Skeletal muscle satellite cell (primary cell): ENCODE results near the gene UROS. TPM values are rescaled to one million over a fixed set of nuclear protein-coding genes. Genes with fewer than 3 reads are reported as not detected.

Experiments
- H3K27me3 ChIP-seq: 2 replicates; pipeline ENCODE4 v1.7.0; 2013; ENCODE audit warnings: low read length; ENCODE audit not compliant: control insufficient read depth, insufficient read depth
- H3K36me3 ChIP-seq: 2 replicates; pipeline ENCODE4 v1.7.0; 2013; ENCODE audit warnings: mild to moderate bottlenecking, control low read depth, low read length; ENCODE audit not compliant: insufficient read depth
- H3K4me1 ChIP-seq: 2 replicates; pipeline ENCODE4 v1.7.0; 2013; ENCODE audit warnings: low read length; ENCODE audit not compliant: control insufficient read depth, insufficient read depth
- H3K4me2 ChIP-seq: 2 replicates; pipeline ENCODE4 v1.7.0; 2013; ENCODE audit warnings: mild to moderate bottlenecking, low read length
- H3K4me3 ChIP-seq: 2 replicates; pipeline ENCODE4 v1.7.0; 2013; ENCODE audit warnings: low read length
- H3K9ac ChIP-seq: 2 replicates; pipeline ENCODE4 v1.7.0; 2013; ENCODE audit warnings: mild to moderate bottlenecking, low read depth, low read length, moderate library complexity
- H3K9me3 ChIP-seq: replicated peaks from 2 replicates; pipeline ENCODE4 v1.7.0; 2013; ENCODE audit warnings: mild to moderate bottlenecking, control low read depth, low read length
- total RNA-seq: library from RNA; depleted of rRNA; stranded (reverse); fragments of >200 nt; gene quantifications from 2 replicates; pipeline ENCODE4 v1.2.3, GENCODE V29; 2012; rRNA removed

Gene UROS
- 98.4 and 111 TPM in 2 replicates for total RNA-seq

GRCh38 chr10:125822878-125823662 lies at the start of gene UROS, which contains the start of gene BCCIP:
Gene UROS (minus strand): TSS chr10:125823258. CDS start chr10:125816499, 6,759 bp downstream.
Gene BCCIP (plus strand): TSS chr10:125823546. CDS start chr10:125823558, 12 bp downstream.
- Histone ChIP-seq H3K4me3 (peak within 1 kb of the TSS; percentile 95), H3K9ac (peak within 1 kb of the TSS; percentile 87), H3K9me3 (no peaks in the 10 kb centered on the region), H3K4me2 (peak within 1 kb of the TSS; percentile 86), H3K27me3 (no peaks in the 10 kb centered on the region), H3K36me3 (peaks cover 13% of the 10 kb centered on the region), H3K4me1 (peaks cover 28% of the 10 kb centered on the region)

GRCh38 chr10:125871338-125871737 lies 48.3 kb upstream of the UROS start:
- Histone ChIP-seq H3K4me1 (no peaks in the 10 kb centered on the region), H3K4me2 (no peak overlapping the region), H3K4me3 (no peak overlapping the region), H3K36me3 (peaks cover 15% of the 10 kb centered on the region), H3K9me3 (peaks cover 6% of the 10 kb centered on the region), H3K9ac (no peak overlapping the region), H3K27me3 (no peaks in the 10 kb centered on the region)

- H3K27me3 ChIP-seq: no peaks in the 10 kb centered on the region
- H3K4me2 ChIP-seq: no peak overlapping the region
- no peaks in the 10 kb centered on the region for H3K4me1 ChIP-seq
- H3K9ac ChIP-seq: no peak overlapping the region
- H3K9me3 ChIP-seq: no peaks in the 10 kb centered on the region
- no peak overlapping the region for H3K4me3 ChIP-seq
- H3K36me3 ChIP-seq: peaks cover 9% of the 10 kb centered on the region
Observed at GRCh38 chr10:125868372-125868975, 45.4 kb upstream of the UROS start.

DNA sequence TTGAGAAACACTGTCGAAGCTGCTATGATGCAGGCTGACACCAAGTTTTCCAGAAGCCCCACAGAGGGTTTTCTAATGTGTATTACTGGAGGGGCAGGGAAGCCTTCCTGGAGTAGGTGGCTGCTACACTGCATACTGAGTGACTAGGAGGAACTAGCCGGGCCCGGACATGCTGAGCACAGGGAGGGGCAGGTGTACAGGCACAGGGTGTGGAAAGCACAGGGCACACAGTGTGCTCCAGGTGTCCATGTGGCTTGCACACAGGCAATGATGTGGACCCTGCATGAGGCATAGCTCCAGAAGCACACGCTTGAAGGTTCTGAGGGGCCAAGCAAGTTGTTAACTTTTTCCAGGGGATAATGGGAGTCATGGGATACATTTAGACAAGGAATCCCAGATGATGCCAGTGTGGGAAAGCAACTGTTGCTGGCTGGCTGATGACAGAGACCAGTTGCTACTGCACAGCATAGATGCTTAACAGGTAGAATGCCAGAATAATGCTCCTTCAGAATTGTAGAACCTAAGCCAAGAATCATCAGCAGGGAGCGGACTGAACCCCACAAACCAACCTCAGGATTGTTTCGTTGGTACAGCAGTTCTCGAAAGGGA lies 43.5 kb upstream of the UROS start:
- no peaks in the 10 kb centered on the region for H3K9me3 ChIP-seq
- H3K4me2 ChIP-seq: no peak overlapping the region
- H3K36me3 ChIP-seq: peaks cover 9% of the 10 kb centered on the region
- H3K4me1 ChIP-seq: no peaks in the 10 kb centered on the region
- H3K27me3 ChIP-seq: no peaks in the 10 kb centered on the region
- H3K9ac ChIP-seq: no peak overlapping the region
- H3K4me3 ChIP-seq: no peak overlapping the region

- Histone ChIP-seq H3K4me3 (no peak overlapping the region), H3K4me1 (no peaks in the 10 kb centered on the region), H3K27me3 (no peaks in the 10 kb centered on the region), H3K9me3 (no peaks in the 10 kb centered on the region), H3K4me2 (no peak overlapping the region), H3K36me3 (peaks cover 9% of the 10 kb centered on the region), H3K9ac (no peak overlapping the region)
Observed at GRCh38 chr10:125865120-125865519, 42.1 kb upstream of the UROS start.

DNA sequence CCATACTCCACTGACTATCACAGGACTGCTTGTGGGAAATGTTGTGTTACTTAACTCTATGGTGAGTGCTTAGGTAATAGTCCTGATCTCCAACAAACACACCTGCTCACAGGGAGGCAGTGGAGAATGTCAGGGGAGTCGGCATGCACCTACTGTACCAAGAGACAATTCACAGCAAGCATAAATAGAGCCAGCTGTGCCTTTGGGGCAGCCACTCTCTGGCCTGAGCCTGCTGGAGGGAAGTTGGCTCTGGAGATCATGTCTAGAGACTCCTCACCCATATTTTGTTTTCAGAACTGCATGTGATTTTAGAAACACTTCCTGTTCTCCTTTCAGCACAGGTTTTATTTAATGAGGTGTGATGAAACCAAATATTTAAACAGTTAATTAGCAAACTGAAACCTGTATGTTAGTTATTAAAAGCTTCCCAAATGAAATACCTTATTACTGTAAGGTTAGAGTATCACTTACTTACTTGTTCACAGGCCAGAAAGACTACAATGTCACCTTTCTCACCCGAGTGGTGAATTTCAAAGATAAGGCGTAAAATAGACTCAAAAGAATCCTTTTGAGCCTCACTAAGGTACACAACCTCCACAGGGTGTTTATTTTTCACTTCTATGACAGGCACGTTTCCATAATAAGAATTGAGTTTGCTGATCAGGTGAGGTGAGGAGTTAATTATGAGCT lies 36.2 kb upstream of the UROS start:
- no peaks in the 10 kb centered on the region for H3K4me1 ChIP-seq
- no peak overlapping the region for H3K4me2 ChIP-seq
- H3K9me3 ChIP-seq: no peaks in the 10 kb centered on the region
- H3K9ac ChIP-seq: no peak overlapping the region
- H3K27me3 ChIP-seq: no peaks in the 10 kb centered on the region
- H3K4me3 ChIP-seq: no peak overlapping the region
- peaks cover 24% of the 10 kb centered on the region for H3K36me3 ChIP-seq

DNA sequence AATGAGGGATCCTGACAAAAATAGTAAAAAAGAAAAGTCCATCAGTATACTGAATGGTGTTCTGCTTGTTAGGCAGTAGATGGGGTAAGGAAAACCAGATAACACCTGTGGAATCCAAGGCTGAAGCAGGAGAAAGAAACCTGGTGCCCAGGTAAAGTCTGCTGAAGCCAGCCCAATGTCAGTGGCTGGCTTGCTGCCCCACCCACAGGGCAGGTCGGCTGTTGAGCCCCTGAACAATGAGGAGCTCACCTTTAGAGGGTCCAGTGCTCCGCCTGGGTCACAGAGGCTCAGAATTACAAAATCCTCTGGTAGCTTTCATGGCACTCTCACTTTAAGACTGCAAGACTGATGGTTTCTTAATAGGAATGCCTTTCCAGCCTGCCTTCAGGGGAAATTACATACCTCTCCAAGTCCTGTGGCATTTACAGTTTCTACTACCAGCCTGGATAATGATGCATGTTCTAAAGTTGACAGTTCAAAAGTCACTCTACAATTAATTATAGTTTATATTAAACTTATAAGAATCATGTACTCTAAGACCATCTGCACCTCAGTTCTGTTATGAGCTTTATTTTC lies 34.2 kb upstream of the UROS start:
- Histone ChIP-seq H3K36me3 (peaks cover 38% of the 10 kb centered on the region), H3K4me2 (no peak overlapping the region), H3K27me3 (no peaks in the 10 kb centered on the region), H3K9ac (no peak overlapping the region), H3K4me1 (no peaks in the 10 kb centered on the region), H3K9me3 (no peaks in the 10 kb centered on the region), H3K4me3 (no peak overlapping the region)

DNA sequence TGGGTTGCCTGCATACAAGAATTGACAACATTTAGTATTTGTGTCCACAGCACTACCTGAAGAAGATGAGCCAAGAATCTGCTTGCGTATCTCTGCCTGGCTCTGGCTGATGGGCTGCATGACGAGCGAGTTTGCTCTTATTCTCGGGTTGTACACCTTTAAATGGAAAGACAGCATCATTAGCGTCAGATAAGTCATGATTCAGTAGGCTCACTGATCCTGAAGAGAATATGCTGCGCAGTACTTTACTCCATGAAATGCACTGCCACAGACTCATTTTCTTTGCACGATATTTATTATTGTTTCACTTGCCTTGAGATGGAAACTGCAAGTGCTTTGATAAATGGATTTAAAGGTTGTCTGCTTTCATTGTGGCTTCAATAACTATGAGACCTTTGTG lies 29.4 kb upstream of the UROS start:
- Histone ChIP-seq H3K9ac (no peak overlapping the region), H3K4me3 (no peak overlapping the region), H3K4me1 (no peaks in the 10 kb centered on the region), H3K9me3 (no peaks in the 10 kb centered on the region), H3K4me2 (no peak overlapping the region), H3K36me3 (peaks cover 52% of the 10 kb centered on the region), H3K27me3 (no peaks in the 10 kb centered on the region)

DNA sequence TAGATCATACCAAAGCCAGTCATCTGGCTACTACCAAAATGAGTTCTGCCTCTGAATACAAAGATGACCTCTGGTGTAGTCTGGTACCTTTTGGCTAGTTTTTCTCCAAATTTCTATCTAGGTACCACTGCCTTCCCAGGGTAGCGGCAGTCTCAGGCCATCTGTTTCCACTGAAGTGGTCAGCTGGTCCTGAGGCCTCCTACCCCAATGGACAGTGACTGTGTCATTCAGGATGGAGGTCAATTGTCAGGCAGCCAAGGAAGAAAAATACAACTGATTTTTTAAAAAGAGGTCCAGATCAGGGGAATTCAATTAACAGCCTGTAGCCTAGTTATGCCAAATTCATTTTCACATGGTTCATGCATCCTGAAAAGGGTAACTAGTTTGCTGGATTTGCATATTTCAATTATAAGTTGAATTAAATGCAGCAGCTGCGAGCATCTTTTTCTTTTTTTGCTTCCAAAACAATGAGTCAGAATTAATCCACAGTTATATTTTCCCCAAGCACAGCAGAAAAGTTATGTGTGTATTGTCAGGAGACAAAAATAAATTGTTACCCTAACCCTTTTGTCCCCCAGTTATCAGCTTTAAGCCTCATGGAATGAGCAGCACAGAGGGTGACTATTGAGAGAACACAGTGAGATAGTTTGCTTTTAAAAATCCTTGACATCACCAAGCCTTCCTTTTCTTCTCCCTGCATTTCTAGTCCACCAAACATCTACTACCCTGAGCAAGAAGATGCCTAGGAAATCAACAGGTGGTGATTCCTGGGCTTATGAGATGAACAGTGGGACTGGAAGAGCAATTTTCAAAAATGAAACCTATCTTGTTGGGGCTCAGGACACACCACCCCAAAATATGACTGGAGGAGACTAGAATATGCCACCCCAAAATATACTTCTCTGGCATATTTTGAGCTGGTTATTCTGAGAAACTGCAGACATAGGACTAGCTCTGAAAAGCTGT lies 28.0 kb upstream of the UROS start:
- peaks cover 46% of the 10 kb centered on the region for H3K36me3 ChIP-seq
- no peaks in the 10 kb centered on the region for H3K9me3 ChIP-seq

DNA sequence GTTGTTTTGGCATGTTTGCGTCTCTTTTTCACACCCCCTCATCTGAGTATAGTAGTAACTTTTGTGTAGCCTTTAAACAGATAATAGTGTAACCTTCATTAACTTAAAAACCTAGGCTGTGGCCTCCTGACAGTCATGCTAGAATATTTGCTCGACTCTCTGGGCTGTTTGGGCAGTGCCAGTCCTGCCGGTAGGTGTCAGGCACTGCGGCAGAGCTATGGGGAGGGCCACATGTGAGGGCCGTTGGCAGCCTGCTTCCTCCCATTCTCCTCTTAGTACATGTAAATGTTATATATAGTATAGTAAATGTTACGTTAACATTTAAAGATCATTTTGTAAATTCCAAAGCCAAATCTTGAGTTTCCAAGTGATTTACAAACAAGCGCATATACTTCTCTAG lies 26.4 kb upstream of the UROS start:
- H3K4me1 ChIP-seq: no peaks in the 10 kb centered on the region
- H3K27me3 ChIP-seq: no peaks in the 10 kb centered on the region
- no peak overlapping the region for H3K4me2 ChIP-seq
- H3K4me3 ChIP-seq: no peak overlapping the region
- H3K9ac ChIP-seq: no peak overlapping the region
- peaks cover 54% of the 10 kb centered on the region for H3K36me3 ChIP-seq
- H3K9me3 ChIP-seq: no peaks in the 10 kb centered on the region

More for the DNA sequence above, 28.0 kb upstream of the UROS start:
- Histone ChIP-seq H3K27me3 (no peaks in the 10 kb centered on the region), H3K4me1 (no peaks in the 10 kb centered on the region), H3K4me3 (no peak overlapping the region), H3K9ac (no peak overlapping the region), H3K4me2 (no peak overlapping the region)
